Measurements from ENCODE around the gene SNAI3. TPM values are rescaled to one million over a fixed set of nuclear protein-coding genes. Genes with fewer than 3 reads are reported as not detected.

SNAI3 gene
- total and polyA plus RNA-seq, 8 donors = 0.55 to 4.2 (median 1.5) TPM; not detected in 3

- 49 to 60% (median 54%) methylated on average over 9 to 31 of the region's 31 CpGs for WGBS, 5 donors
- Histone ChIP-seq H3K4me1 (peaks cover 14 to 34% (median 30%) of the 10 kb centered on the region in 4 donors), H3K36me3 (peaks cover 0 to 18% (median 4%) of the 10 kb centered on the region in 4 donors), H3K9me3 (no peaks in the 10 kb centered on the region), H3K27ac (peak overlapping the region in 4 of 5 donors; percentile 37 to 84 (median 70)), H3K4me3 (no peak overlapping the region), H3K27me3 (peaks cover 0 to 70% (median 28%) of the 10 kb centered on the region in 3 donors)
- intact Hi-C loops (cut with DNase I; ENCODE audit: low total_unique reads) = no loop called here
- DNase-seq = peak in 1 of 2 donors; percentile 75
- TF ChIP-seq EP300 (IDR thresholded peaks at IDR 0.05) (no peak), CTCF (IDR thresholded peaks at IDR 0.05) (peak in 4 of 7 experiments; percentile 7 to 45 (median 32))
Measured at GRCh38 chr16:88681084-88681680, 5.1 kb downstream of the SNAI3 start.

GRCh38 chr16:88680554-88681083, 5.7 kb downstream of the SNAI3 start:
- H3K4me1 ChIP-seq = peaks cover 9 to 28% (median 24%) of the 10 kb centered on the region in 4 donors
- WGBS, 5 donors = 84 to 92% (median 90%) methylated on average over 4 to 5 of the region's 5 CpGs
- no peaks in the 10 kb centered on the region for H3K9me3 ChIP-seq
- no peak for DNase-seq
- H3K4me3 ChIP-seq = no peak overlapping the region
- peaks cover 0 to 20% (median 4%) of the 10 kb centered on the region in 4 donors for H3K36me3 ChIP-seq
- intact Hi-C loops (cut with DNase I; ENCODE audit: low total_unique reads) = no loop called here
- peak overlapping the region in 2 of 5 donors; percentile 78 to 84 for H3K27ac ChIP-seq
- H3K27me3 ChIP-seq = peaks cover 0 to 64% (median 22%) of the 10 kb centered on the region in 3 donors
- TF ChIP-seq POLR2AphosphoS5 (IDR thresholded peaks at IDR 0.05) = no peak
- no peak for TF ChIP-seq POLR2A (IDR thresholded peaks at IDR 0.05)
- TF ChIP-seq EP300 (IDR thresholded peaks at IDR 0.05) = no peak
- no peak for TF ChIP-seq CTCF (IDR thresholded peaks at IDR 0.05)

- intact Hi-C loops (cut with DNase I; ENCODE audit: low total_unique reads) = no loop called here
- TF ChIP-seq POLR2AphosphoS5 (IDR thresholded peaks at IDR 0.05) (no peak), CTCF (IDR thresholded peaks at IDR 0.05) (no peak), EP300 (IDR thresholded peaks at IDR 0.05) (no peak)
- no peak for DNase-seq
- Histone ChIP-seq H3K27ac (no peak overlapping the region), H3K27me3 (peaks cover 0 to 42% (median 12%) of the 10 kb centered on the region in 3 donors), H3K9me3 (no peaks in the 10 kb centered on the region), H3K4me3 (no peak overlapping the region), H3K4me1 (peaks cover 0 to 17% (median 14%) of the 10 kb centered on the region in 4 donors), H3K36me3 (peaks cover 4 to 27% (median 9%) of the 10 kb centered on the region in 4 donors)
- 49 to 73% (median 63%) methylated on average over 18 to 32 of the region's 32 CpGs for WGBS, 5 donors
Measured at GRCh38 chr16:88678224-88678979, 7.9 kb downstream of the SNAI3 start.

- intact Hi-C loops (cut with DNase I; ENCODE audit: low total_unique reads) = no loop called here
- peaks cover 0 to 42% (median 12%) of the 10 kb centered on the region in 3 donors for H3K27me3 ChIP-seq
- peaks cover 0 to 17% (median 14%) of the 10 kb centered on the region in 4 donors for H3K4me1 ChIP-seq
- H3K9me3 ChIP-seq = no peaks in the 10 kb centered on the region
- no peak for DNase-seq
- no peak overlapping the region for H3K4me3 ChIP-seq
- peaks cover 5 to 27% (median 10%) of the 10 kb centered on the region in 4 donors for H3K36me3 ChIP-seq
- no peak for TF ChIP-seq POLR2A (IDR thresholded peaks at IDR 0.05)
- no peak for TF ChIP-seq EP300 (IDR thresholded peaks at IDR 0.05)
- no peak for TF ChIP-seq POLR2AphosphoS5 (IDR thresholded peaks at IDR 0.05)
- TF ChIP-seq CTCF (IDR thresholded peaks at IDR 0.05) = no peak
- no peak overlapping the region for H3K27ac ChIP-seq
- 75 to 85% (median 82%) methylated on average over 5 to 13 of the region's 13 CpGs for WGBS, 5 donors
Measured at GRCh38 chr16:88677721-88678120, 8.6 kb downstream of the SNAI3 start.

All from stomach (tissue), 9 donors.